DMS114 treated with DMSO at 0.1 percent for 48 hours (cell line): ENCODE results near the gene C2CD5.
"Not testable (repeated sequence)": the region's sequence is repeated elsewhere in the genome, so short reads cannot be mapped to it uniquely, and the experiment has no call there.

Source experiments
- DNase-seq: peaks from one replicate; lab custom pipeline; 2025; ENCODE audit not compliant: unreplicated experiment; lab: John Stamatoyannopoulos, UW

The C2CD5 gene

GRCh38 chr12:22480016-22480415, 64.3 kb downstream of the C2CD5 start:
- no peak for DNase-seq

GRCh38 chr12:22477894-22478287, 66.5 kb downstream of the C2CD5 start:
- no peak for DNase-seq

GRCh38 chr12:22477166-22477893, 67.0 kb downstream of the C2CD5 start:
- no peak for DNase-seq

GRCh38 chr12:22476133-22476532, 68.2 kb downstream of the C2CD5 start:
- DNase-seq = no peak

GRCh38 chr12:22474970-22475720, 69.2 kb downstream of the C2CD5 start:
- no peak for DNase-seq

- no peak for DNase-seq
Measured at GRCh38 chr12:22473212-22473611, 71.1 kb downstream of the C2CD5 start.

- no peak for DNase-seq
Measured at GRCh38 chr12:22467190-22467589, 77.2 kb downstream of the C2CD5 start.

- DNase-seq = no peak
Measured at GRCh38 chr12:22463306-22463705, 81.0 kb downstream of the C2CD5 start.

GRCh38 chr12:22461786-22462185, 82.6 kb downstream of the C2CD5 start:
- DNase-seq = no peak

- peak; percentile 38 for DNase-seq
Measured at GRCh38 chr12:22459838-22460490, 84.4 kb downstream of the C2CD5 start.

- DNase-seq = no peak
Measured at GRCh38 chr12:22458298-22458937, 85.9 kb downstream of the C2CD5 start.

- DNase-seq = no peak
Measured at GRCh38 chr12:22457085-22457484, 87.3 kb downstream of the C2CD5 start.

GRCh38 chr12:22453511-22453910, 90.8 kb downstream of the C2CD5 start:
- no peak for DNase-seq

GRCh38 chr12:22447223-22447622, 97.1 kb downstream of the C2CD5 start:
- no peak for DNase-seq

GRCh38 chr12:22444317-22444665, 100.1 kb downstream of the C2CD5 start:
- DNase-seq = not testable (repeated sequence)

- DNase-seq = peak; percentile 79
Measured at GRCh38 chr12:22443379-22444316, 100.7 kb downstream of the C2CD5 start.

GRCh38 chr12:22437031-22437806, 107.1 kb downstream of the C2CD5 start:
- DNase-seq = no peak

- DNase-seq = no peak
Measured at GRCh38 chr12:22435583-22435982, 108.8 kb downstream of the C2CD5 start.

- DNase-seq = no peak
Measured at GRCh38 chr12:22431693-22432251, 112.6 kb downstream of the C2CD5 start.
